NCI-H2227 (cell line): ENCODE data around the gene SPRY4.
"Not testable (repeated sequence)": the region's sequence is repeated elsewhere in the genome, so short reads cannot be mapped to it uniquely, and the experiment has no call there.

Experiments used
- DNase-seq: peaks from one replicate; lab custom pipeline; 2025; ENCODE audit not compliant: unreplicated experiment; lab: John Stamatoyannopoulos, UW

SPRY4 gene

GRCh38 chr5:142324871-142325724, at the start of gene SPRY4:
Gene SPRY4 (minus strand): TSS chr5:142325021. CDS start chr5:142315108, 9,913 bp downstream.
- DNase-seq, result peak; percentile 95

GRCh38 chr5:142368529-142368928, 43.7 kb upstream of the SPRY4 start:
- no peak for DNase-seq

GRCh38 chr5:142366007-142366406, 41.2 kb upstream of the SPRY4 start:
- no peak for DNase-seq

GRCh38 chr5:142364251-142365145, 39.7 kb upstream of the SPRY4 start:
- peak; percentile 79 for DNase-seq

GRCh38 chr5:142363619-142363963, 38.8 kb upstream of the SPRY4 start:
- DNase-seq, result no peak

- DNase-seq, result not testable (repeated sequence)
These were observed 37.4 kb upstream of the SPRY4 start for GRCh38 chr5:142362193-142362592.

- peak; percentile 70 for DNase-seq
These were observed 35.8 kb upstream of the SPRY4 start for GRCh38 chr5:142360607-142361120.

- DNase-seq, result no peak
These were observed 35.3 kb upstream of the SPRY4 start for GRCh38 chr5:142360051-142360498.

- no peak for DNase-seq
These were observed 33.8 kb upstream of the SPRY4 start for GRCh38 chr5:142358648-142359047.

- DNase-seq, result no peak
These were observed 33.3 kb upstream of the SPRY4 start for GRCh38 chr5:142358121-142358520.

GRCh38 chr5:142357469-142358090, 32.8 kb upstream of the SPRY4 start:
- no peak for DNase-seq

- peak; percentile 70 for DNase-seq
These were observed 32.1 kb upstream of the SPRY4 start for GRCh38 chr5:142356716-142357468.

GRCh38 chr5:142356349-142356715, 31.5 kb upstream of the SPRY4 start:
- DNase-seq, result no peak

GRCh38 chr5:142353071-142353472, 28.3 kb upstream of the SPRY4 start:
- peak; percentile 12 for DNase-seq

- DNase-seq, result no peak
These were observed 25.2 kb upstream of the SPRY4 start for GRCh38 chr5:142350021-142350420.

GRCh38 chr5:142346706-142347105, 21.9 kb upstream of the SPRY4 start:
- DNase-seq, result no peak

- not testable (repeated sequence) for DNase-seq
These were observed 20.1 kb upstream of the SPRY4 start for GRCh38 chr5:142344915-142345314.

GRCh38 chr5:142343531-142343930, 18.7 kb upstream of the SPRY4 start:
- no peak for DNase-seq

- DNase-seq, result no peak
These were observed 17.5 kb upstream of the SPRY4 start for GRCh38 chr5:142342128-142342981.

GRCh38 chr5:142339781-142340180, 15.0 kb upstream of the SPRY4 start:
- DNase-seq, result no peak
